Endodermal cell (in vitro differentiated cells): ENCODE data around the gene POLR3G. TPM values are rescaled to one million over a fixed set of nuclear protein-coding genes. Genes with fewer than 3 reads are reported as not detected.
A peak's percentile ranks its signal among the peaks of the same experiment; 100 is the strongest.

ENCODE experiments used
- DNase-seq: peaks from one replicate; pipeline ENCODE4 v3.0.0-alpha.2; 2017
- H3K27ac ChIP-seq: 2 replicates; pipeline ENCODE4 v1.5.1; 2013; ENCODE audit warnings: mild to moderate bottlenecking, low read depth, low read length, moderate library complexity
- H3K27me3 ChIP-seq: 2 replicates; pipeline ENCODE4 v1.6.1; 2013; ENCODE audit warnings: mild to moderate bottlenecking, low read length, moderate library complexity; ENCODE audit not compliant: insufficient read depth, control insufficient read depth, poor library complexity, severe bottlenecking
- H3K36me3 ChIP-seq: 2 replicates; pipeline ENCODE4 v1.7.0; 2013; ENCODE audit warnings: mild to moderate bottlenecking, low read length, moderate library complexity; ENCODE audit not compliant: control insufficient read depth, insufficient read depth
- H3K4me1 ChIP-seq: one replicate; pipeline ENCODE4 v1.7.0; 2013; ENCODE audit warnings: low read length; ENCODE audit not compliant: control insufficient read depth, insufficient read depth
- H3K4me3 ChIP-seq: 2 replicates; pipeline ENCODE4 v1.5.1; 2013; ENCODE audit warnings: mild to moderate bottlenecking, low read length, moderate library complexity
- H3K9ac ChIP-seq: 2 replicates; pipeline ENCODE4 v1.6.1; 2013; ENCODE audit warnings: mild to moderate bottlenecking, low read length, moderate library complexity; ENCODE audit not compliant: poor library complexity, severe bottlenecking; ENCODE audit errors: extremely low read depth
- H3K9me3 ChIP-seq: 2 replicates; pipeline ENCODE4 v1.6.1; 2013; ENCODE audit warnings: mild to moderate bottlenecking, low read length, moderate library complexity; ENCODE audit not compliant: control insufficient read depth
- H3K27ac Mint-ChIP-seq: 2 replicates; pipeline ENCODE4 v1.8.0; 2020; ENCODE audit warnings: mixed read lengths
- H3K27me3 Mint-ChIP-seq: 2 replicates; pipeline ENCODE4 v1.8.0; 2021; ENCODE audit warnings: mild to moderate bottlenecking, mixed read lengths; ENCODE audit not compliant: insufficient read depth
- H3K36me3 Mint-ChIP-seq: 2 replicates; pipeline ENCODE4 v1.8.0; 2020; ENCODE audit warnings: low read depth, mixed read lengths
- H3K4me1 Mint-ChIP-seq: 2 replicates; pipeline ENCODE4 v1.8.0; 2020; ENCODE audit warnings: mixed read lengths
- H3K4me3 Mint-ChIP-seq: 2 replicates; pipeline ENCODE4 v1.8.0; 2020; ENCODE audit warnings: mild to moderate bottlenecking, moderate library complexity, mixed read lengths
- H3K9me3 Mint-ChIP-seq: 2 replicates; pipeline ENCODE4 v1.8.0; 2020; ENCODE audit warnings: mild to moderate bottlenecking, mixed read lengths
- CTCF ChIP-seq: fragments of 200-600 bp; sonication (generic); conservative IDR thresholded peaks from 2 replicates; pipeline ENCODE4 v1.5.0; 2021; ENCODE audit warnings: antibody characterized with exemption, mild to moderate bottlenecking
- WGBS, 2 experiments: methylation state at CpG; one replicate each; pipeline versions ENCODE4 v1.1.5 to v1.1.7; 2013; ENCODE audit warnings: missing lambda C conversion rate in 2 of 2, mixed read lengths in 1 of 2; ENCODE audit not compliant: insufficient coverage in 1 of 2, insufficient read length in 1 of 2; 5-methylcytosine and 5-hydroxymethylcytosine counted together
- total RNA-seq, 2 donors: library from RNA; stranded (reverse); fragmentation: NEBNext Ultra II Directional in 1 of 2; extraction: Animal tissue kit (Norgen Biotek cat#: 25700) in 1 of 2; gene quantifications; 2 replicates in 1 of 2; 3 replicates in 1 of 2; pipeline ENCODE4 v1.2.1, GENCODE V29; 2021

The POLR3G gene
- total RNA-seq, 2 donors from 2014 or later: 6.3 to 16.4 TPM

- H3K36me3 ChIP-seq: peaks cover 14% of the 10 kb centered on the region
- peak overlapping the region; percentile 95 for H3K27ac ChIP-seq
- H3K9me3 ChIP-seq: no peaks in the 10 kb centered on the region
- H3K27me3 ChIP-seq: no peaks in the 10 kb centered on the region
- Mint-ChIP-seq H3K27me3 (no peaks in the 10 kb centered on the region), H3K27ac (peak overlapping the region; percentile 97), H3K4me3 (peak overlapping the region; percentile 93), H3K36me3 (peaks cover 6% of the 10 kb centered on the region), H3K9me3 (no peaks in the 10 kb centered on the region), H3K4me1 (peaks cover 31% of the 10 kb centered on the region)
- peak overlapping the region; percentile 74 for H3K9ac ChIP-seq
- peaks cover 2% of the 10 kb centered on the region for H3K4me1 ChIP-seq
- H3K4me3 ChIP-seq: peak overlapping the region; percentile 94
- 6 to 10% methylated on average over 9 to 13 of the region's 13 CpGs for WGBS, 2 experiments
- DNase-seq: peak; percentile 88
- TF ChIP-seq CTCF: peak; percentile 87
Measured at GRCh38 chr5:90529939-90530677, 55.4 kb downstream of the POLR3G start.

- Mint-ChIP-seq H3K27ac (no peak overlapping the region), H3K9me3 (no peaks in the 10 kb centered on the region)
- peak overlapping the region; percentile 94 for H3K4me3 ChIP-seq
Measured at GRCh38 chr5:90530736-90531487, 56.2 kb downstream of the POLR3G start.

GRCh38 chr5:90533794-90534193 is 59.1 kb downstream of the POLR3G start:
- no peaks in the 10 kb centered on the region for H3K9me3 ChIP-seq
- H3K4me3 Mint-ChIP-seq: no peak overlapping the region
- no peaks in the 10 kb centered on the region for H3K27me3 ChIP-seq
- peaks cover 2% of the 10 kb centered on the region for H3K4me1 ChIP-seq
- no peak overlapping the region for H3K27ac ChIP-seq
- H3K36me3 ChIP-seq: no peaks in the 10 kb centered on the region
- 90 to 92% methylated on average over 3 of the region's 3 CpGs for WGBS, 2 experiments
- no peaks in the 10 kb centered on the region for H3K9me3 Mint-ChIP-seq
- no peaks in the 10 kb centered on the region for H3K36me3 Mint-ChIP-seq
- no peaks in the 10 kb centered on the region for H3K27me3 Mint-ChIP-seq
- H3K4me3 ChIP-seq: no peak overlapping the region
- TF ChIP-seq CTCF: no peak
- DNase-seq: no peak
- H3K9ac ChIP-seq: no peak overlapping the region
- H3K27ac Mint-ChIP-seq: no peak overlapping the region
- peaks cover 12% of the 10 kb centered on the region for H3K4me1 Mint-ChIP-seq

More at GRCh38 chr5:90530736-90531487, 56.2 kb downstream of the POLR3G start:
- no peak for TF ChIP-seq CTCF
- no peak overlapping the region for H3K4me3 Mint-ChIP-seq
- Histone ChIP-seq H3K4me1 (peaks cover 2% of the 10 kb centered on the region), H3K9me3 (no peaks in the 10 kb centered on the region), H3K36me3 (peaks cover 11% of the 10 kb centered on the region), H3K27ac (peak overlapping the region; percentile 95), H3K9ac (no peak overlapping the region), H3K27me3 (no peaks in the 10 kb centered on the region)
- DNase-seq: no peak
- WGBS, 2 experiments: 80 to 83% methylated on average over 2 to 9 of the region's 9 CpGs
- peaks cover 32% of the 10 kb centered on the region for H3K4me1 Mint-ChIP-seq
- H3K36me3 Mint-ChIP-seq: peaks cover 2% of the 10 kb centered on the region
- no peaks in the 10 kb centered on the region for H3K27me3 Mint-ChIP-seq
